GOT3 (cell line): Measurements from ENCODE around the gene GRIK4.

Experiments
- DNase-seq: peaks from one replicate; lab custom pipeline; 2025; ENCODE audit warnings: mixed read lengths; lab: John Stamatoyannopoulos, UW

Gene GRIK4

GRCh38 chr11:120956710-120957495 lies 445.4 kb downstream of the GRIK4 start:
- no peak for DNase-seq

GRCh38 chr11:120958185-120958584 lies 446.6 kb downstream of the GRIK4 start:
- no peak for DNase-seq

GRCh38 chr11:120959189-120959588 lies 447.6 kb downstream of the GRIK4 start:
- no peak for DNase-seq

- DNase-seq: no peak
Measured at GRCh38 chr11:120964857-120965256, 453.3 kb downstream of the GRIK4 start.

- no peak for DNase-seq
Measured at GRCh38 chr11:120966840-120967239, 455.3 kb downstream of the GRIK4 start.

- DNase-seq: no peak
Measured at GRCh38 chr11:120969993-120970392, 458.4 kb downstream of the GRIK4 start.

GRCh38 chr11:120971825-120972224 lies 460.3 kb downstream of the GRIK4 start:
- DNase-seq: no peak

- no peak for DNase-seq
Measured at GRCh38 chr11:120972621-120973020, 461.1 kb downstream of the GRIK4 start.

- no peak for DNase-seq
Measured at GRCh38 chr11:120973501-120973900, 462.0 kb downstream of the GRIK4 start.

- DNase-seq: no peak
Measured at GRCh38 chr11:120974466-120974865, 462.9 kb downstream of the GRIK4 start.

- no peak for DNase-seq
Measured at GRCh38 chr11:120974965-120975364, 463.4 kb downstream of the GRIK4 start.

GRCh38 chr11:120977266-120978137 lies 466.0 kb downstream of the GRIK4 start:
- DNase-seq: no peak

- DNase-seq: no peak
Measured at GRCh38 chr11:120978701-120979100, 467.2 kb downstream of the GRIK4 start.

- DNase-seq: no peak
Measured at GRCh38 chr11:120985718-120986569, 474.4 kb downstream of the GRIK4 start.

GRCh38 chr11:120988603-120989002 lies 477.1 kb downstream of the GRIK4 start:
- DNase-seq: no peak

GRCh38 chr11:120991830-120992686 lies 480.5 kb downstream of the GRIK4 start:
- no peak for DNase-seq

- DNase-seq: no peak
Measured at GRCh38 chr11:120994091-120994859, 482.7 kb downstream of the GRIK4 start.

- no peak for DNase-seq
Measured at GRCh38 chr11:120995184-120995583, 483.6 kb downstream of the GRIK4 start.

- DNase-seq: no peak
Measured at GRCh38 chr11:120996973-120997372, 485.4 kb downstream of the GRIK4 start.

GRCh38 chr11:120998581-120998980 lies 487.0 kb downstream of the GRIK4 start:
- no peak for DNase-seq
